Uterus (tissue), 4 donors: ENCODE measurements around the gene CLK2. TPM values are rescaled to one million over a fixed set of nuclear protein-coding genes. Genes with fewer than 3 reads are reported as not detected.
A peak's percentile ranks its signal among the peaks of the same experiment; 100 is the strongest.
"Not testable (repeated sequence)": the region's sequence is repeated elsewhere in the genome, so short reads cannot be mapped to it uniquely, and the experiment has no call there.

Source experiments
- DNase-seq, 2 donors: peaks; one replicate each; pipeline ENCODE4 v3.0.0-alpha.2; 2019 to 2020
- H3K27ac ChIP-seq, 2 donors: fragments of 200-600 bp; sonication (generic); 1 replicate in 1 of 2; 2 replicates in 1 of 2; pipeline ENCODE4 v1.5.1; 2016 to 2018
- H3K27me3 ChIP-seq, 2 donors: fragments of 200-600 bp; sonication (generic); one replicate each; pipeline ENCODE4 v1.5.1; 2018 to 2019; ENCODE audit warnings: control low read depth in 1 of 2
- H3K36me3 ChIP-seq, 2 donors: fragments of 200-600 bp; sonication (generic); one replicate each; pipeline ENCODE4 v1.5.1; 2019; ENCODE audit warnings: control low read depth in 1 of 2
- H3K4me1 ChIP-seq, 2 donors: fragments of 200-600 bp; sonication (generic); one replicate each; pipeline ENCODE4 v1.5.1; 2018 to 2019; ENCODE audit warnings: control low read depth in 1 of 2
- H3K4me3 ChIP-seq, 2 donors: fragments of 200-600 bp; sonication (generic); 1 replicate in 1 of 2; 2 replicates in 1 of 2; pipeline ENCODE4 v1.5.1; 2018 to 2019; ENCODE audit warnings: mild to moderate bottlenecking in 1 of 2
- H3K9me3 ChIP-seq, 2 donors: fragments of 200-600 bp; sonication (generic); one replicate each; pipeline ENCODE4 v1.5.1; 2019; ENCODE audit warnings: control low read depth in 1 of 2
- POLR2A ChIP-seq, 2 donors: fragments of 450-650 bp; IDR thresholded peaks; one replicate each; pipeline ENCODE4 v1.6.1; 2016; ENCODE audit warnings: antibody characterized with exemption in 2 of 2, mild to moderate bottlenecking in 1 of 2, moderate library complexity in 1 of 2
- intact Hi-C: fragments of 100-400 bp; cut with DNase I; formaldehyde crosslinking; loops from one replicate; pipeline ENCODE4 v1.15.1; 2023; ENCODE audit warnings: low total_unique reads
- total RNA-seq, 4 donors: library from RNA; depleted of rRNA in 3 of 4; stranded (reverse); fragments of >200 nt in 3 of 4; gene quantifications; one replicate each; pipeline versions ENCODE4 v1.1.0 to v1.2.4, GENCODE V29; 2014 to 2023
- TF ChIP-seq, protein P1 (sequence below), 4 experiments: fragments of 200-600 bp in 2 of 4; fragments of 450-650 bp in 2 of 4; sonication (generic) in 2 of 4; IDR thresholded peaks; one replicate each; pipeline ENCODE4 v1.5.1; 2016 to 2019; ENCODE audit warnings: antibody characterized with exemption in 4 of 4, mild to moderate bottlenecking in 2 of 4, moderate library complexity in 1 of 4
- donor health status: DM: yes; HTN: yes; CAD: no.

The CLK2 gene
- total RNA-seq, 4 donors from 2014 or later, result 25.4 to 75.3 (median 39.3) TPM

DNA sequence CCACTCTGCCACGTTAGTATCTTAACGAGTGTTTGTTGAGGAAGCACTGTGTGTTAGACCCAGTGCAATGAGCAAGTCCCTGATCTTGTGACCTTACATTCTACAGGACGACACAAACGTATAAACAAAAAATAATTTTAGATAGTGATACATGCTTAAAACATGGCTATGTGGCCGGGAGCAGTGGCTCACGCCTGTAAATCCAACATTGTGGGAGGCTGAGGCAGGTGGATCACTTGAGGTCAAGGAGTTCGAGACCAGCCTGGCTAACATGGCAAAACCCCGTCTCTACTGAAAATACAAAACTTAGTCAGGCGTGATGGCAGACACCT is 45.2 kb downstream of the CLK2 start:
- H3K27ac ChIP-seq, result peak overlapping the region; percentile 87 to 96
- no peaks in the 10 kb centered on the region for H3K36me3 ChIP-seq
- no peak for DNase-seq
- intact Hi-C loops, result loop anchor here (5.0 kb wide), 1 partner anchor 51 kb away; no protein-coding TSS in a partner anchor
- H3K9me3 ChIP-seq, result no peaks in the 10 kb centered on the region
- no peaks in the 10 kb centered on the region for H3K27me3 ChIP-seq
- H3K4me1 ChIP-seq, result no peaks in the 10 kb centered on the region
- no peak for TF ChIP-seq POLR2A (IDR thresholded peaks at IDR 0.05)
- TF ChIP-seq, protein P1, sequence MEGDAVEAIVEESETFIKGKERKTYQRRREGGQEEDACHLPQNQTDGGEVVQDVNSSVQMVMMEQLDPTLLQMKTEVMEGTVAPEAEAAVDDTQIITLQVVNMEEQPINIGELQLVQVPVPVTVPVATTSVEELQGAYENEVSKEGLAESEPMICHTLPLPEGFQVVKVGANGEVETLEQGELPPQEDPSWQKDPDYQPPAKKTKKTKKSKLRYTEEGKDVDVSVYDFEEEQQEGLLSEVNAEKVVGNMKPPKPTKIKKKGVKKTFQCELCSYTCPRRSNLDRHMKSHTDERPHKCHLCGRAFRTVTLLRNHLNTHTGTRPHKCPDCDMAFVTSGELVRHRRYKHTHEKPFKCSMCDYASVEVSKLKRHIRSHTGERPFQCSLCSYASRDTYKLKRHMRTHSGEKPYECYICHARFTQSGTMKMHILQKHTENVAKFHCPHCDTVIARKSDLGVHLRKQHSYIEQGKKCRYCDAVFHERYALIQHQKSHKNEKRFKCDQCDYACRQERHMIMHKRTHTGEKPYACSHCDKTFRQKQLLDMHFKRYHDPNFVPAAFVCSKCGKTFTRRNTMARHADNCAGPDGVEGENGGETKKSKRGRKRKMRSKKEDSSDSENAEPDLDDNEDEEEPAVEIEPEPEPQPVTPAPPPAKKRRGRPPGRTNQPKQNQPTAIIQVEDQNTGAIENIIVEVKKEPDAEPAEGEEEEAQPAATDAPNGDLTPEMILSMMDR (IDR thresholded peaks at IDR 0.05), result no peak
- H3K4me3 ChIP-seq, result peak overlapping the region; percentile 37 to 84

DNA sequence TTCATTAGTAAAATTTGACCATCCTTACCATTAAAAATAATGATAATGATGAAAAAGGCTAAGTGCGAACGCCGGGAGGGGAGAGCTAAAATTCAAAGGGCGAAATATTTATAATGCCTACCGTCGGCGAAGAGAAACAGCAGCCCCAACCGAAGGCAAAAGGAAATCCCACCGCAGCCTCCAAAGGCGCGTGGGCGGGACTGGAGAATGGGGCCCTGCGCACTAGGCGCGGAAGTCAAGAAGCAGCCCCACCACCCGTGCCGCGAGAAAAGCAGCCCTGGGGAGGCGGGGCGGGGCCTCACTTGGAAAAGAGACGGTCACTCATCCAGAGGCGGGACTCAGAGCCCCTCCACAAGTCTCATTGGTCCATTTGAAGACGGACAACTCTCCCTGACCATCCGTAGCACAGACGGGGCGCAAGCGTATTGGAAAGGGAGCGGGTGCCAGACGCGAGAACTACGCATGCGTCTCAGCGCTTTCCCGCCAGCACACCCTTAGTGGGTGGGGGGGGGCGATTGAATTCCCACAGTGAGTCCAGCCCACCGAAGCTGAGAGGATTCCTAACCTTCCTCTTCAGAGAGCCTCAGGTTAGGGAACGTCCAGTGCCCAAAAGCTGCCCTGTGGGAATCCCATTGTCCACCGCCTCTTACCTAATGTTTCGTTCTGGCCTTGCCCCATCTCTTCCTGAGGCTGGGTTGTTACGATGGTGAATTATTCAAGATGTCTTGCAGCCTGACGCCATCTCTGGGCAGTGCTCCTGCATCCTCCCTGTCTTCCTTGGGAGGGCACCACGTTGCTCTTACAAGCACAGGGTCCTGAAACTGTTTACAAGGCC is 45.8 kb downstream of the CLK2 start:
- TF ChIP-seq, protein P1 (IDR thresholded peaks at IDR 0.05), result peak in 2 of 4 experiments; percentile 6 to 25
- TF ChIP-seq POLR2A (IDR thresholded peaks at IDR 0.05), result peak; percentile 73 to 81
- Histone ChIP-seq H3K9me3 (no peaks in the 10 kb centered on the region), H3K27ac (peak overlapping the region; percentile 87 to 96), H3K4me1 (no peaks in the 10 kb centered on the region), H3K27me3 (no peaks in the 10 kb centered on the region), H3K4me3 (peak overlapping the region; percentile 49 to 84), H3K36me3 (no peaks in the 10 kb centered on the region)
- intact Hi-C loops, result loop anchor here (1.0 to 5.0 kb wide), 2 partner anchors 21 to 50 kb away; no protein-coding TSS in a partner anchor
- peak; percentile 98 to 99 for DNase-seq

DNA sequence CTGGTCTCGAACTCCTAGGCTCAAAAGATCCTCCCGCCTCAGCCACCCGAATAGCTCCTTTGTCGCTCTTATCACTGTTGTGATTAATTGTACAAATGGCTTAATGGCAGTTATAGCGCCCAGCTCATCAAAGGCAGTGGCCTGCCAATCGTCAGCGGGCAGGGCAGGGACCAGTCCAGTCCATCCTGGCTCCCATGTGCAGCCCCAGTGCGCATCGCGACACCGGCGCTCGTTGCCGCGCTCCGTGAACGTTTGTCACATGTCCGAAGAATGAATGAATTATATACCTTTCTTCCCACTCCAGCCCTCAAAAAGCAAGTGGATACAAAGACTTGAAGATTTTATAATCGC is 46.4 kb downstream of the CLK2 start:
- Histone ChIP-seq H3K4me1 (no peaks in the 10 kb centered on the region), H3K27ac (peak overlapping the region; percentile 84 to 96), H3K4me3 (peak overlapping the region; percentile 49 to 84), H3K27me3 (no peaks in the 10 kb centered on the region), H3K9me3 (no peaks in the 10 kb centered on the region), H3K36me3 (no peaks in the 10 kb centered on the region)
- peak in 1 of 2 donors; percentile 45 for DNase-seq
- TF ChIP-seq, protein P1 (IDR thresholded peaks at IDR 0.05), result no peak
- TF ChIP-seq POLR2A (IDR thresholded peaks at IDR 0.05), result no peak
- intact Hi-C loops, result loop anchor here (1.0 to 5.0 kb wide), 2 partner anchors 21 to 50 kb away; no protein-coding TSS in a partner anchor

DNA sequence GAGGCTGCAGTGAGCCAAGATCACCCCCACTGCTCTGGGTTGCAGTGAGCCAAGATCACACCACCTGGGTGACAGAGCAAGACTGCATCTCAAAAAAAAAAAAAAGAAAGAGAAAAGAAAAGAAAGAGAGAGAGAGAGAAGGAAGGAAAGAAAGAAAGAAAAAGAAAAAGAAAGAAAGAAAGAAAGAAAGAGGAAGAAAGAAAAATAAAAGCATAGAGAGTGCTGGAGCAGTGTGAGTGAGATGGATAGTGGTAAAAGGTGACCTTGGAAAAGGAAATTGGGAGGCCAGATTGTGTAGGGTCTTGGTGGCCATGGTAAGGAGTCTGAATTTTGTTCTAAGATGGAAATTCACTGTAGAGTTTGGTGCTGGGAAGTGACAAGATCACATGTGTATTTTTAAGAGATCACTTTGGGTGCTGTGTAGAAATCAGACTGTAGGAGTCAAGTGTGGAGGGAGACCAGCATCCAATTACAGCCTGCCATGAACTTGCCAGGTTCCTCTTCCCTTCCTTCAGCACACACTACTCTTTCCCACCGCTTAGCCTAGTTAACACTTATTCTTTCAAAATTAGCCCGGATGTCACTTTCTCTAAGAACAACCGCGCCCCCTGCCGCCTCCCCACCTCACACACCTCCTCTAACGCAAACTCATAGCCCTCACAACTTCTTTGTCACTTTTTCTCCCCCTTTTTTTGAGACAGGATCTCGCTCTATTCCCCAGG is 47.0 kb downstream of the CLK2 start:
- intact Hi-C loops, result loop anchor here (5.0 kb wide), 1 partner anchor 49 kb away; no protein-coding TSS in a partner anchor
- DNase-seq, result peak; percentile 82 to 87
- no peaks in the 10 kb centered on the region for H3K36me3 ChIP-seq
- no peaks in the 10 kb centered on the region for H3K4me1 ChIP-seq
- H3K4me3 ChIP-seq, result peak overlapping the region; percentile 49 to 84
- H3K9me3 ChIP-seq, result no peaks in the 10 kb centered on the region
- H3K27me3 ChIP-seq, result no peaks in the 10 kb centered on the region
- TF ChIP-seq, protein P1 (IDR thresholded peaks at IDR 0.05), result peak; percentile 54 to 69 (median 64)
- no peak for TF ChIP-seq POLR2A (IDR thresholded peaks at IDR 0.05)
- H3K27ac ChIP-seq, result peak overlapping the region; percentile 84 to 96

DNA sequence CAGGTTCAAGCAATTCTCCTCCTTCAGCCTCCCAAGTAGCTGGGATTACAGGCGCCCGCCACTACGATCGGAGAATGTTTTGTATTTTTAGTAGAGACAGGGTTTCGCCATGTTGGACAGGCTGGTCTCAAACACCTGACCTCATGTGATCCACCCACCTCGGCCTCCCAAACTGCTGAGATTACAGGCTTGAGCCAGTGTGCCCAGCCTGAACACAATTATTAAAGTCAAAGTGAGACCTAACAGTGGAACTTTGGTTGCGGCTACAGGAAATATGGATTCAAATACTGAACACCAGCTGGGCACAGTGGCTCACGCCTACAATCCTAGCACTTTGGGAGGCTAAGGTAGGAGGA is 47.9 kb downstream of the CLK2 start:
- not testable (repeated sequence) for H3K27me3 ChIP-seq, DNase-seq, H3K4me1 ChIP-seq, H3K36me3 ChIP-seq, H3K9me3 ChIP-seq, H3K4me3 ChIP-seq
- intact Hi-C loops, result loop anchor here (5.0 kb wide), 1 partner anchor 48 kb away; no protein-coding TSS in a partner anchor
- peak overlapping the region; percentile 84 to 96 for H3K27ac ChIP-seq
